NCI-H2196 treated with DMSO at 0.1 percent for 48 hours (cell line): ENCODE results near the gene KNDC1.
"Not testable (repeated sequence)": the region's sequence is repeated elsewhere in the genome, so short reads cannot be mapped to it uniquely, and the experiment has no call there.

ENCODE experiments used
- DNase-seq: peaks from one replicate; lab custom pipeline; 2025; ENCODE audit not compliant: unreplicated experiment; lab: John Stamatoyannopoulos, UW

The KNDC1 gene

DNA sequence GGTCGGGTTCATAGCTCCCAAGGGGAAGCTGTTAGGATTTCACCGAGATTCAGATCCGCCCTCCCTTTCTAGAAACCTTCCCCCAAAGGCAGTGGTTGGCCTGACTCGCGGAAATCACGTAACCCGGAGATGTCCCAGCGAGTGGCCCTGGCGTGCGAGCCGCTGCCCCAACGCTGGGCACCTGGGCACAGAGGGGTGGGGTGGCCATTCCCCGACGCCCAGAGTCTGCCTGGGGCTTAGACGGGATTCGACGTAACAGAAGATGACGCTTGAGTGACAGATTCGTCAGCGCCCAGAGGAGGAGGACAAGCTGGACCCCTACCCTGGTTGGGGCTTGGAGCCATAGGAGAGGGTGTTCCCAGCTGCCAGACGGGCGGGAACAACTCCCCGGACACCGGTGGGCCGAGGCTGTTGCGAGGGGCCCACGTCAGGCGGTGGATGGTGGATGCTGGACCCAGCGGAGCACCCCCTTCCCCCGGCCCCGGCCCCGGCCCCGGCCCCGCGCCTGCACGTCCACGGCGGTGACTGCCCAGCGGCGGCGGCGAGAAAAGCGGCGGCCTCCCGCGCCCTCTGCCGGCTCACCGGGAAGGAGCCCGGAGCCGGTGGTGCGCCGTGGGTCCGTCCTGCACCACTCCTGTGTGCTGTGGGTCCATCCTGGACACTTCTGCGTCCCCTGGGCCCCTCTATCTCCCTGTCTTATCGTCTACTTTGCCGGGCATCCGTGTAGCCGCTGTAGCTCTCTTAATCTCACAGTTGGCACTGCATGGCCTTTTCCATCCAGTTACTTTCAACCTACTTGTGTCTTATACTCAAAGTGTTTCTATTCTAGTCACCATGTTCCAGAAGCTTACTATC, 35.4 kb upstream of the KNDC1 start:
- DNase-seq, result no peak

DNA sequence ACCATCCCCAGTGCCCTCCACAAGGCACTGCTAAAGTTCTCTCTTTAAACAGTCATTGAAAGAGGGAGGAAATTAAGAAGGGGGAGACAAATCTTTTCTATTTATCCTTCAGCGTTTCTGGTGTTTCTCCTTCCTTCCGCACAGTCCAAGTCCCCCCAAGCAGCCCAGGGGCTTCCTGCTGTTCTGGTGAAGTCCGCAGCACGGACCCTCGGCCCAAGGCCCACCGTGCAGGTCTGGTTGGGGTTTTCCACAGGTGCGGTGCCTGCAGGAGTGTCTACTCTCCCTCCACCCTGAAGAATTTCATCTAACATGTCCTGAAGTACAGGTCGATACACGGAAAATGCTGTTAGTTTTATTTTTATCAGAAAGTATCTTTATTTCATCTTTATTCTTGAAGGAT, 34.1 kb upstream of the KNDC1 start:
- no peak for DNase-seq

DNA sequence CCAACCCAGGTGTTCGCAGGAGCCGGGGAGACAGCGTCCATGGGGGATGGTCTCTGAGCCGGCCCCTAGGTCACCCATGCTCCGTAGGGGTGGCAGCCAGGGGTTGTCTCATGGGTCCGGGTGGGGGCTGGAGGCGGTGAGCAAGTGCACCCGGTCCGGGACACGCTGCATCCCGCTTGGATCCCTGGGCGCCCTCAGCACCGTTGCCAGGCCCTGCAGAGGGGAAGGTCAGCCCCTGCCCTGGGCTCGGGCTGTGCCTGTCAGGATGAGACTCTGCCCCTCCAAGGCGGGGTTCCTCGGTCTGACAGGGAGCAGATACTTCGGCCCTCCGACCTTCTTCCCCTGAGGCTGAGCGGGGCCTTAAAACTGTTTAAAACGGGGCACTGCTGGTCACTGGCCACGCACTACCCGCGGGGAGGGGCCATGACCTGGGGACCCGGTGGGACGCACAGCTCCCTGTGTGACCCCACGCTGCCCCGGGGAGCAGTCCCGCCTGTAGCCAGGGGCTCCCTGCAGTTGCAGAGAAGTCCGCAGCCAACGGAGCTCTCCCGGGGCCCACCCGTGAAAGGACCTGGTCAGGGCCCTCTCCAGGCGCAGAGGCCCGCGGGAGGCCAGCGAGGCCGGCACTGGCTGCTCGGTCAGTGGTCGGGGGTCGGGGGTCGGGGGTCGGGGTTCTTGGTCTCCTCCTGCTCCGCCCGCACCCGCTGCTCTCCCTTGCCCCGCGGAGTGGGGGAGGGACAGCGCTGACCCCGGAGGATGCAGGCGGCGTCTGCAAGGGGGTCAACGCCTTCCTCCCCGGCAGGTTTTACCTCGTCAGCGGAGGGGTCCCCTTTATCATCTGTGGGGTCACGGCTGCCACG, 33.4 kb upstream of the KNDC1 start:
- no peak for DNase-seq

DNA sequence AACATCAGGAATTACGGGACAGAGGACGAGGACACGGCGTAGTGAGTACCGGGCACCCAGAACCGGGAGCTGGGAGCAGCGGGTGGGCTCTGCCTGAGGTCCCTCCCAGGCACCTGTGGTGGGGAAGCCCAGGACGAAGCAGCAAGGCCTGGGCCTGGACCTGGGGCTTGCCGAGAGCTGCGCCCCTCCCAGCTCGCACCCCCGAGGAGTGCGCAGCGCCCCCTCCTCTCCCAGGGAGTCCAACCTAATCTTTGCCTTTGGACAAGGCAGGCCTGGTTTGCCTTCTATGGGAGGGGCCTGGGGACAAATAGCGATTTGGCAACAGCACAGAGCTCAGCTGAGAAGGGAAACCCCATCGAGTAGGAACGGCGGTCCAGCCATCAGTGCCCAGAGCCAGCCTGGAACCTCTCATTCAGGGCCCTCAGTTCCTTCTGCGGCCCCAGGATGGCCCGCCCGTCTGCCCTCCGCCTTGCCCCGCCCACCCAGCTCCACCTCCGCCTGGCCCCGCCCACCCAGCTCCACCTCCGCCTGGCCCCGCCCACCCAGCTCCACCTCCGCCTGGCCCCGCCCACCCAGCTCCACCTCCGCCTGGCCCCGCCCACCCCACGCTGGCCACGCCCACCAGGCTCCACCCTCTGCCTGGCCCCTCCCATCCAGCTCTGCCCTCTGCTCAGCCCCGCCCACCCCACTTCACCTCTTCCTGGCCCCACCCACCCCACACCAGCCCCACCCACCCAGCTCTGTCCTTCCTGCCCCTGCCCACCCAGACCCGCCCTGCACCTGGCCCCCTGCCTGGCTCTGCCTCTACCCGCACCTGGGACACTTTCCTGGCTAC, 32.5 kb upstream of the KNDC1 start:
- no peak for DNase-seq

DNA sequence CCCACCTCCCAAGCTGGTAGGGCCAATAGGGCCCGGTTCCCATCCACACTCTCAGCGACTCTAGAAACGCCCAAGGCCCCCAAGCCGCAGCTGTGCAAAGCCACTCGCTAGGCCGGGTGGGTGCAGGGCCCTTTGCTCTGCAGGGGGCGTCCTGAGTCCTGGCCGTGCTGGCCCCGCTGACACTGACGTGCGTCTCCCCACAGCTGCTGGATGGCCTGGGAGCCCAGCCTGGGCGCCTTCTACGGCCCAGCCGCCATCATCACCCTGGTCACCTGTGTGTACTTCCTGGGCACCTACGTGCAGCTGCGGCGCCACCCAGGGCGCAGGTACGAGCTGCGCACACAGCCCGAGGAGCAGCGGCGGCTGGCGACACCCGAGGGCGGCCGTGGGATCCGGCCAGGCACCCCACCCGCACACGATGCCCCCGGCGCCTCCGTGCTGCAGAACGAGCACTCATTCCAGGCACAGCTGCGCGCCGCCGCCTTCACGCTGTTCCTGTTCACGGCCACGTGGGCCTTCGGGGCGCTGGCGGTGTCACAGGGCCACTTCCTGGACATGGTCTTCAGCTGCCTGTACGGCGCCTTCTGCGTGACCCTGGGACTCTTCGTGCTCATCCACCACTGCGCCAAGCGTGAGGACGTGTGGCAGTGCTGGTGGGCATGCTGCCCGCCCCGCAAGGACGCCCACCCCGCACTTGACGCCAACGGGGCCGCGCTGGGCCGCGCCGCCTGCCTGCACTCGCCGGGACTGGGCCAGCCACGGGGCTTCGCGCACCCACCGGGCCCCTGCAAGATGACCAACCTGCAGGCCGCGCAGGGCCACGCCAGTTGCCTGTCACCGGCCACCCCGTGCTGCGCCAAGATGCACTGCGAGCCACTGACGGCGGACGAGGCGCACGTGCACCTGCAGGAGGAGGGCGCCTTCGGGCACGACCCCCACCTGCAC, 31.6 kb upstream of the KNDC1 start:
- no peak for DNase-seq

DNA sequence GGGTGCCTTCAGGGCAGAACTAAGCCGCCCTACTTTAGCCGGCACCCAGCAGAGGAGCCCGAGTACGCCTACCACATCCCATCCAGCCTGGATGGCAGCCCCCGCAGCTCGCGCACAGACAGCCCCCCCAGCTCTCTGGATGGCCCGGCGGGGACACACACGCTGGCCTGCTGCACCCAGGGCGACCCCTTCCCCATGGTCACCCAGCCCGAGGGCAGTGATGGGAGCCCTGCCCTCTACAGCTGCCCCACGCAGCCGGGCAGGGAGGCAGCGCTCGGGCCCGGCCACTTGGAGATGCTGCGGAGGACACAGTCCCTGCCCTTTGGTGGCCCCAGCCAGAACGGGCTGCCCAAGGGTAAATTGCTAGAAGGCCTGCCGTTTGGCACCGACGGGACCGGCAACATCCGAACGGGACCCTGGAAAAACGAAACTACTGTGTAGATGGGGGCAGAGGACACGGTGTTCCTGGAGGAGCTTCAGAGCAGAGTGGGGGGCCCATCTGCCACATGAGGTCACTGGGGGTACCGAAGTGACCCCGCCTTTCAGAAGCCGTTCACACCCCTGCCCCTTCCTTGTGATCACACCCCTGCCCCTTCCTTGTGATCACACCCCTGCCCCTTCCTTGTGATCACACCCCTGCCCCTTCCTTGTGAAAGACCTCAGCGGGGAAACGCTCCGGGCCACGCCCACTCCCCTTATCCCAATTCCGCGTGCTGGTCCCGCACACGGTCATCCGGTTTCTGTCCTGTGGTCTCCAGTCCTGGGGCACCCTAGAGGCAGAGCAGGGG, 30.8 kb upstream of the KNDC1 start:
- no peak for DNase-seq

DNA sequence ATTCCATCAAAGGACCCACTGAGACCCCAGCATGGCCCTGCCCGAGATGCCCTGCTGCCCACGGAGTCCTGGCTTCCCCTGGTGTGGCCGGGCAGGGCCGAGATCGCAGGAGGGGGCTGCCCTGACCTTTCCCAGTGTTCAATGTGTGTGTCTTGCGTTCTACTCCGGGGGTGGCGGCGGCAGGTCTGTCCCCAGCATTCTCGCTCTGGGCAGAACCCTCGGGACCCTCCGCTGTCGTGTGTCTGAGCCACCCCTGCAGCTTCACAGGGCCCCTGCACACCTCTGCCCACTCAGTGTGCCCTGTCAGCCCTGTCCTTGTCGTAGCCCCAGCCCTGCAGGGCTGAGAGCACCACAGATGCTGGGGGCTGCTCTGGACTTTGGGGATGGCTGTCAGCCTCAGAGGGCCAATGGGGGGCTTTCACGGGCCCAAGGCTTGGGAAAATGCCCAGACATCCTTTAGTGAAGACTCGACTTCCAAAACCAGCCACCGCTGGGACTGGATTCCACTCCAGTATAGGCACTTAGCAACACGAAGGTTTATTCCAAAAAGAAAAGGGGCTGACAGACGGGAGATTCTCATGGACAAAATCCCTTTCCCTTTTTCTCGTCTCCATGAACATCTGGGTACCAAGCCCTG, 30.0 kb upstream of the KNDC1 start:
- DNase-seq, result no peak

DNA sequence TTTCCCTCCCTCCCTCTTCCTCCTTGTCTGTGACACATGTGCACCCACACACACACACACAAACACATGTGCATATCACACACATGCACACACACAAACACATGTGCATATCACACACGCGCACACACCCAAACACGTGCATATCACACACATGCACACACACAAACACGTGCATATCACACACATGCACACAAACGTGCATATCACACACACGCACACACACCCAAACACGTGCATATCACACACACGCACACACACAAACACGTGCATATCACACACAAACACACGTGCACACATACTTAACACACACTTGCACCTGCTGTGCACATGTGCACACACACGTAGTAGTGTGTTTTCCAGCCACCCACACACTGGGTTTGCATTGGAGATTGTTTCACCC, 29.4 kb upstream of the KNDC1 start:
- DNase-seq, result no peak

DNA sequence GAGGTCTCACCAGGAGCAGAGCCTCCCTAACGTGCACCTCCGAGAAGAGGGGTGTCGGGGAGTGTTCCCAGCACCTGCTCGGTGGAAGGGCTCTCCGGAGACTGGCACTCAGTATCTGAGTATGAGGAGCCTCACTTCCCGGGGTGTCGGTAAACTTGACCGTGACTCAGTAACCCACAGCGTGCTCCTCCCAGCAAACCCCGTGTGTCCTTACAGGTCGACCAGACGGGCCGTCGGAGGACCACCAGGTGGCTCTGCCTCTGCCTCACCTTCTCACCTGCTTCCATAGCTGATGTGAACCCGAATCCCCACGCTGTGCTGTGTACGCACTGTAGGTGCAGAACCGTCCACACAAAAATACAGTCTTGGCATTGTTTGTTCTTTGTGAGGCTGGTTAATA, 29.0 kb upstream of the KNDC1 start:
- no peak for DNase-seq

DNA sequence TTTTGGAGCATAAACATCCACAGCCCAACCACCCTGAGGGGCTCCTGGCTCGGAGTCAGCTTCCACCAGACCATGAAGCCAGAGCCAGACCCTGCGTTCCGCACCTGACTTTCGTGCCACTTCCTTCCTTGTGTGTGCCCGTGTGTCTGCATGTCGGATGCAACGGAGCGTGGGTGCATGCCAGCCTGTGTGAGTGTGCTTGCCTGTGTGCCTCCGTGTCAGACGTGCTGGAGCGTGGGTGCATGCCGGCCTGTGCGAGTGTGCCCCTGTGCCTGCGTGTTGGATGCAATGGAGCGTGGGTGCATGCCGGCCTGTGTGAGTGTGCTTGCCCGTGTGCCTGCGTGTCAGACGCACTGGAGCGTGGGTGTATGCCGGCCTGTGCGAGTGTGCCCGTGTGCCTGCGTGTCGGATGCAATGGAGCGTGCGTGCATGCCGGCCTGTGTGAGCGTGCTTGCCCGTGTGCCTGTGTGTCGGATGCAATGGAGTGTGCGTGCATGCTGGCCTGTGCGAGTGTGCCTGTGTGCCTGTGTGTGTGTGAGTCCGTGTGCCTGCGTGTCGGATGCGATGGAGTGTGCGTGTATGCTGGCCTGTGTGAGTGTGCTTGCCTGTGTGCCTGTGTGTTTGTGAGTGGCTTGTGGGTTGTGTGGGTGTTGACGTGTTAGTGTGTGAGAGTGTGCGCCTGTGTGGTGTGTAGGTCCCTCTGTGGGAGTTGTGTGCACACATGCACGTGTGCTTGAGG, 28.1 kb upstream of the KNDC1 start:
- no peak for DNase-seq

DNA sequence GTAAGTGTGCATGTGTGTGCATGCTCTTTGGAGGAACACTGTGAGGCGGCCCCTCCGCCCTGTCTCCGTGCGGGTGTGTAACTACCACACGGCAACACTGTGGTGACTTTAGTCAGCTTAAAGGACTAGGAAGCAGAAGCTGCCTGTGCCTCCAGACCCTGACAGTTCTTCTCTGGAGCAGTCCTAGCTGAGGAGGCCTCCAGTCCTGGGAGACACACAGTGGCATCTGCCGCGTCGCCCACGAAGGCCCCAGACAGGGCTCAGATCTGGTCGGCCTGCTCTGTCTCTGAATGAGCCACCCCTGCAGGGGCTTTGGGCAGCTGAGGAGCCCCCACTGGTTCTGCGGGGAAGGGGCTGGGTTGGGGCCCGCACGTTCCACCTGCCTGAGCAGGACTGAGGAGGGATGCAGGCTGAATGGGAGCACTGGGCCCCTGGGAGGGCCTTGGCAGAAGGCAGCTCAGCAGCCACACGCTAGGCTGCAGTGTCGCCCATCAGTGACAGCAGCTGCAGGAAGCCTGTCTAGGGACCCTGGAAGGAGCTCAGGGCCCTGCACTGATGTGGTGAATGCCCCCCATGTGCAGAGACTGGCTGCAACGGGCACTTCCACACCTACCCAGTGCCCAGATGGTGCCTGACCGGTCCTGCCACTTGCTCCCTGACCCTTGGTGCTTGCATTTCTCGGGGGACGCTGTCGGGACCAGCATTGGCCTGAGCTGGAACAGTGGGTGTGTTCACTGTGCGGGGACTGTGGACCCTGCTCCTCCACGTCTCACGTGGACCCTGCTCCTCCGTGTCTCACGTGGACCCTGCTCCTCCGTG, 27.3 kb upstream of the KNDC1 start:
- DNase-seq, result no peak

DNA sequence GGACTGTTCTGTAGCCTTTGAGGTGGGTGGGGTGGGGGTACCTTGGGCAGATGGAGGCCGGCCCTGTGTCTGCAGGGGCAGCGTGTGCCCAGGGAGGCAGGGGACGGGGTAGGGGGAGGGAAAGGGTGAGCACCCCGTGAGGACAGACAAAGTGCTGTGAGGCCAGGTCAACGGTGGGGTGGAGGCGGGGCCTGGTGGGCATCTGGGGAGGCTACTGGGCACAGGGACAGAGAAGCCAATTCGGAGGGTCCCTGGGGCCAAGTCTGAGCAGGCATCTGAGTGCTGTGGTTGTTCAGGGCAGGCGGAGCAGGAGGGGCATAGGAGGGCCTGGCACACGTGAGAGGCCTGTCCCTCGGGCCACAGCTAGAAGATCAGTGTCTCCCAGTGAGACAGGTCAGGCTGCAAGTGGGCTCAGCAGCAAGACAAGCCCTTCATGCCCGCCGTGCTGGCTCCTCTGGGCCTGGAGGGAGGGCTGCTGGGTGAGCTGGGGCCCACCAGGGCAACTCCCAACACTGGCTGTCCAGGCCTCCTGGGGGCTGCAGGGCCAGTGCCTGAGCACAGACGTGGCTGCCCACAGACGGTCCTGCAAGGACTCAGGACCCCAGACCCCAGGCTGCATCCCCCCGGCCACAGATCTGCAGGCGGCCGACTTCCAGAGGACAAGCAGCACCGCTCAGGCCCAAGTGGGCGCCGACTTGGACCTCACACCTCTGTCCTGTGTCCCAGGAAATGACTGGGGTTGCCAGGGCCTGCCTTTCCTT, 26.4 kb upstream of the KNDC1 start:
- no peak for DNase-seq

DNA sequence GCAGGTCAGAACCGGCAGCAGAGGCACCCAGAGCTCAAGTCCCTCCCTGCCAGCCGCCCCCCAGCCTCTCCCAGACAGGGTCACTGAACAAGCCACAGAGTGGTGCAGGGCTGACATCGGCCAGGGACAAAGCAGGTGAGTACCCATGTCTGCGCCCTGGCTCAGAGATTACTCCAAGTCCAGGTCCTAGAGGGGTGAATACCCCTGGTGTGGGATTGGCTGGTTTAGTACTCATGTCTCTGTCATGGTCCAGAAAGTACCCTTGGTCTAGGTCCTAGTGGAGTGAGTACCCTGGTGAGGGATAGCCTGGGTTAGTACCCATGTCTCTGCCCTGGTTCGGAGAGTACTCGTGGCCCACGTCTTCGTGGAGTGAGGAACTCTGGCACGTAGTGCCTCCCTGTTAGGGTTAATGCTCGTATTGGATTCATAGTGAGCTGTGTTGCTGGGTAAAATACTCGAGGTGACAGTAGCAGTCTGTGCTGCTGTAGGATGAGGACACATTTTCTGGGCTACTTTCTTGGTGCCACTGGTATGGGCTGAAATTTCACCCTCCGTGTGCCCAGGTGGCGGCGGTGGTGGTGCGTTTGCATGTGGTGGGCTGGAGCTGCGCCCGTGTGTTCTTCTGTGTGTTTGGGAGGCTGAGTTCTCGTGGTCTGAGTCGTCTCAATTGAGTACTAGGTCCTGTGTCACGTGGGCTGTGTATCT, 25.5 kb upstream of the KNDC1 start:
- DNase-seq, result no peak

DNA sequence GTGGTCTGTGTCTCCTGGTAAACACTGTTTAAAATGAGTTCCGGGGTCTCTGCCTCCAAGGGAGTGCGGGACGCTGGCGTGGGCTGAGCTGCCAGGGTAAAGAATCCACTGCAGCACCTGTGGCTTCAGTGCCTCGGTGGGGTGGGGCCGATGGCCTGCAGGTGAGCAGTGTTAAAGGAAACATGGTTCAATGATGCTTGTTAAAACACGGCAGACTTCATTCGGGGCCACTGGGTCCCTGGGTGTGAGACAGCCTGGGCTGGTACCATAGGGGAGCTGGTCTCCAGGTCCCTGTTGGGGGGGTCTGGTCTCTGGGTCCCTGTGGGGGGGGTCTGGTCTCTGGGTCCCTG, 24.9 kb upstream of the KNDC1 start:
- DNase-seq, result no peak

DNA sequence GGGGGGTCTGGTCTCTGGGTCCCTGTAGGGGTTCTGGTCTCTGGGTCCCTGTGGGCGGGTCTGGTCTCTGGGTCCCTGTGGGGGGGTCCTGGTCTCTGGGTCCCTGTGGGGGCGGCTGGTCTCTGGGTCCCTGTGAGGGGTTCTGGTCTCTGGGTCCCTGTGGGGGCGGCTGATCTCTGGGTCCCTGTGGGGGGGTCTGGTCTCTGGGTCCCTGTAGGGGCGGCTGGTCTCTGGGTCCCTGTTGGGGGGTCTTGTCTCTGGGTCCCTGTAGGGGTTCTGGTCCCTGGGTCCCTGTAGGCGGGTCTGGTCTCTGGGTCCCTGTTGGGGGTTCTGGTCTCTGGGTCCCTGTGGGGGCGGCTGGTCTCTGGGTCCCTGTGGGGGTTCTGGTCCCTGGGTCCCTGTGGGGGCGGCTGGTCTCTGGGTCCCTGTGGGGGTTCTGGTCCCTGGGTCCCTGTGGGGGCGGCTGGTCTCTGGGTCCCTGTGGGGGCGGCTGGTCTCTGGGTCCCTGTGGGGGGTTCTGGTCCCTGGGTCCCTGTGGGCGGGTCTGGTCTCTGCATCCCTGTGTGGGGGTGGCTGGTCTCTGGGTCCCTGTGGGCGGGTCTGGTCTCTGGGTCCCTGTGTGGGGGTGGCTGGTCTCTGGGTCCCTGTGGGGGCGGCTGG, 22.4 kb upstream of the KNDC1 start:
- DNase-seq, result not testable (repeated sequence)
